ENCODE data around the gene SWT1. TPM values are rescaled to one million over a fixed set of nuclear protein-coding genes. Genes with fewer than 3 reads are reported as not detected.
"Not testable (repeated sequence)": the region's sequence is repeated elsewhere in the genome, so short reads cannot be mapped to it uniquely, and the experiment has no call there.

The SWT1 gene
- total RNA-seq, 1 experiment from 2014 or later: 3.6 TPM

DNA sequence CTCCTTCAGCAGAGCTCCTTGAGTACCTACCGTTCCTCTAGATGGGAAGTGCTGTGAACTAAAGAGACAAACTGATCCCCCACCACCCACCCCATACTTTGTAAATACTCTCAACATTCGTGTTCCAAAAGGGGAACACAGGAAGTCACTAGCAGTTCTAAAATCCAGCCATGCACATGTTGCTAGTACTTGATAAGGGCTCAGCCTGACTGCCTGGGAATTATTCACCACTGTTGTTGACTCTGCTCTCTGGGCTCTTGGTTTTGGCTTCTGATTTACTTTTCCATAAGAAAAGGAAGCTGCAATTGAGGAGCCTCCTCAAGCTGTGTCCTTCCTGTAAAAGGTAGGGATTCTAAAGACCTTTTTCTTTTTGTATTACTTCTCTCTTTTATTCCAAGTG lies 92.6 kb downstream of the SWT1 start:
- Histone ChIP-seq H3K79me2 (ENCODE audit: low read depth) (no peaks in the 10 kb centered on the region), H3K27me3 (ENCODE audit: insufficient read depth, low read depth) (no peaks in the 10 kb centered on the region), H3K4me1 (replicated peaks; ENCODE audit: insufficient read depth) (no peaks in the 10 kb centered on the region), H3F3A (ENCODE audit: insufficient read depth, low read depth) (no peaks in the 10 kb centered on the region), H3K27ac (no peak overlapping the region), H4K20me1 (ENCODE audit: insufficient read depth) (no peaks in the 10 kb centered on the region), H3K4me2 (no peak overlapping the region), H2AFZ (no peak overlapping the region), H3K4me3 (no peak overlapping the region), H3K36me3 (ENCODE audit: low read depth) (no peaks in the 10 kb centered on the region), H3K9me3 (ENCODE audit: insufficient read depth, low read depth) (no peaks in the 10 kb centered on the region), H3K9me2 (ENCODE audit: insufficient read depth) (no peaks in the 10 kb centered on the region)
- no TSS peak for BruUV-seq (replicated peaks)
- CTCF ChIA-PET: no interaction called here
- intact Hi-C loops (cut with micrococcal nuclease; ENCODE audit: unreplicated experiment): no loop called here
- POLR2A ChIA-PET (ENCODE audit: unreplicated experiment): no interaction called here
- no peak for DNase-seq
- no peak for TF ChIP-seq EZH2 (IDR thresholded peaks at IDR 0.05; ENCODE audit: low read depth)
- TF ChIP-seq, protein P1, sequence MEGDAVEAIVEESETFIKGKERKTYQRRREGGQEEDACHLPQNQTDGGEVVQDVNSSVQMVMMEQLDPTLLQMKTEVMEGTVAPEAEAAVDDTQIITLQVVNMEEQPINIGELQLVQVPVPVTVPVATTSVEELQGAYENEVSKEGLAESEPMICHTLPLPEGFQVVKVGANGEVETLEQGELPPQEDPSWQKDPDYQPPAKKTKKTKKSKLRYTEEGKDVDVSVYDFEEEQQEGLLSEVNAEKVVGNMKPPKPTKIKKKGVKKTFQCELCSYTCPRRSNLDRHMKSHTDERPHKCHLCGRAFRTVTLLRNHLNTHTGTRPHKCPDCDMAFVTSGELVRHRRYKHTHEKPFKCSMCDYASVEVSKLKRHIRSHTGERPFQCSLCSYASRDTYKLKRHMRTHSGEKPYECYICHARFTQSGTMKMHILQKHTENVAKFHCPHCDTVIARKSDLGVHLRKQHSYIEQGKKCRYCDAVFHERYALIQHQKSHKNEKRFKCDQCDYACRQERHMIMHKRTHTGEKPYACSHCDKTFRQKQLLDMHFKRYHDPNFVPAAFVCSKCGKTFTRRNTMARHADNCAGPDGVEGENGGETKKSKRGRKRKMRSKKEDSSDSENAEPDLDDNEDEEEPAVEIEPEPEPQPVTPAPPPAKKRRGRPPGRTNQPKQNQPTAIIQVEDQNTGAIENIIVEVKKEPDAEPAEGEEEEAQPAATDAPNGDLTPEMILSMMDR (conservative IDR thresholded peaks at IDR 0.05): no peak

DNA sequence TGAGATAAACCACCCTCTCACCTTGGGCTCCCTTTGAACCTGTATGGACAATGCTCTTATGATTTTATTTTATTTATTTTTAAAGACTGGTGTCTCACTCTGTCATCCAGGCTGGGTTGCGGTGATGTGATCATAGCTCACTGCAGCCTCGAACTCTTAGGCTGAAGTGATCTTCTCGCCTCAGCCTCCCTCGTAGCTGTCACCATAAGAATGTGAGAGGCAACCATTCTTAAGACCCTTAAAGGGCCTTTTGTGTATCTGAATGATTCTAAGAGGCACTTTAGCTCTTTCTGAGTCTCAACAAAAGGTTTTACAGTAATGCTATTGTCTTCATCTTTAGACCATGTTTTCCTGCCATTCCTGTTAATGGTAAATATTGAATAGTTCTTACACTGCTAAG lies 93.1 kb downstream of the SWT1 start:
- no peaks in the 10 kb centered on the region for H3K9me2 ChIP-seq (ENCODE audit: insufficient read depth)
- no peaks in the 10 kb centered on the region for H3K79me2 ChIP-seq (ENCODE audit: low read depth)
- H3K9me3 ChIP-seq (ENCODE audit: insufficient read depth, low read depth): no peaks in the 10 kb centered on the region
- POLR2A ChIA-PET (ENCODE audit: unreplicated experiment): no interaction called here
- H3F3A ChIP-seq (ENCODE audit: insufficient read depth, low read depth): no peaks in the 10 kb centered on the region
- no TSS peak for BruUV-seq (replicated peaks)
- no peak overlapping the region for H3K27ac ChIP-seq
- DNase-seq: no peak
- no peaks in the 10 kb centered on the region for H3K36me3 ChIP-seq (ENCODE audit: low read depth)
- intact Hi-C loops (cut with micrococcal nuclease; ENCODE audit: unreplicated experiment): no loop called here
- H3K27me3 ChIP-seq (ENCODE audit: insufficient read depth, low read depth): no peaks in the 10 kb centered on the region
- H2AFZ ChIP-seq: no peak overlapping the region
- TF ChIP-seq EZH2 (IDR thresholded peaks at IDR 0.05; ENCODE audit: low read depth): no peak
- TF ChIP-seq, protein P1 (conservative IDR thresholded peaks at IDR 0.05): no peak
- H4K20me1 ChIP-seq (ENCODE audit: insufficient read depth): no peaks in the 10 kb centered on the region
- CTCF ChIA-PET: no interaction called here
- no peak overlapping the region for H3K4me2 ChIP-seq
- H3K4me3 ChIP-seq: no peak overlapping the region
- H3K4me1 ChIP-seq (replicated peaks; ENCODE audit: insufficient read depth): no peaks in the 10 kb centered on the region

- H3K27ac ChIP-seq; DNase-seq; H3K4me3 ChIP-seq; BruUV-seq (replicated peaks); H3F3A ChIP-seq (ENCODE audit: insufficient read depth, low read depth); H3K9me2 ChIP-seq (ENCODE audit: insufficient read depth); H3K79me2 ChIP-seq (ENCODE audit: low read depth); H2AFZ ChIP-seq; H3K4me1 ChIP-seq (replicated peaks; ENCODE audit: insufficient read depth); H4K20me1 ChIP-seq (ENCODE audit: insufficient read depth); H3K27me3 ChIP-seq (ENCODE audit: insufficient read depth, low read depth); H3K4me2 ChIP-seq; CTCF ChIA-PET; H3K9me3 ChIP-seq (ENCODE audit: insufficient read depth, low read depth); POLR2A ChIA-PET (ENCODE audit: unreplicated experiment); H3K36me3 ChIP-seq (ENCODE audit: low read depth); intact Hi-C loops (cut with micrococcal nuclease; ENCODE audit: unreplicated experiment): not testable (repeated sequence)
Measured at GRCh38 chr1:185251928-185252327, 95.0 kb downstream of the SWT1 start.

DNA sequence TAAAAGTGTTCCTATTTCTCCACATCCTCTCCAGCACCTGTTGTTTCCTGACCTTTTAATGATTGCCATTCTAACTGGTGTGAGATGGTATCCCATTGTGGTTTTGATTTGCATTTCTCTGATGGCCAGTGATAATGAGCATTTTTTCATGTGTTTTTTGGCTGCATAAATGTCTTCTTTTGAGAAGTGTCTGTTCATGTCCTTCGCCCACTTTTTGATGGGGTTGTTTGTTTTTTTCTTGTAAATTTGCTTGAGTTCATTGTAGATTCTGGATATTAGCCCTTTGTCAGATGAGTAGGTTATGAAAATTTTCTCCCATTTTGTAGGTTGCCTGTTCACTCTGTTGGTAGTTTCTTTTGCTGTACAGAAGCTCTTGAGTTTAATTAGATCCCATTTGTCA lies 95.4 kb downstream of the SWT1 start:
- H3K36me3 ChIP-seq (ENCODE audit: low read depth); H3K4me2 ChIP-seq; H3K79me2 ChIP-seq (ENCODE audit: low read depth); BruUV-seq (replicated peaks); DNase-seq; H3F3A ChIP-seq (ENCODE audit: insufficient read depth, low read depth); POLR2A ChIA-PET (ENCODE audit: unreplicated experiment); H3K4me3 ChIP-seq; CTCF ChIA-PET; H3K27me3 ChIP-seq (ENCODE audit: insufficient read depth, low read depth); H2AFZ ChIP-seq; H3K9me3 ChIP-seq (ENCODE audit: insufficient read depth, low read depth); H3K9me2 ChIP-seq (ENCODE audit: insufficient read depth); H4K20me1 ChIP-seq (ENCODE audit: insufficient read depth); H3K27ac ChIP-seq; H3K4me1 ChIP-seq (replicated peaks; ENCODE audit: insufficient read depth); intact Hi-C loops (cut with micrococcal nuclease; ENCODE audit: unreplicated experiment): not testable (repeated sequence)

DNA sequence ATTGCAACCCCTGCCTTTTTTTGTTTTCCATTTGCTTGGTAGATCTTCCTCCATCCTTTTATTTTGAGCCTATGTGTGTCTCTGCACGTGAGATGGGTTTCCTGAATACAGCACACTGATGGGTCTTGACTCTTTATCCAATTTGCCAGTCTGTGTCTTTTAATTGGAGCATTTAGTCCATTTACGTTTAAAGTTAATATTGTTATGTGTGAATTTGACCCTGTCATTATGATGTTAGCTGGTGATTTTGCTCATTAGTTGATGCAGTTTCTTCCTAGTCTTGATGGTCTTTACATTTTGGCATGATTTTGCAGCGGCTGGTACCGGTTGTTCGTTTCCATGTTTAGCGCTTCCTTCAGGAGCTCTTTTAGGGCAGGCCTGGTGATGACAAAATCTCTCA lies 98.6 kb downstream of the SWT1 start:
- H3K4me3 ChIP-seq; H3K4me1 ChIP-seq (replicated peaks; ENCODE audit: insufficient read depth); H3K79me2 ChIP-seq (ENCODE audit: low read depth); H3K27ac ChIP-seq; H3K9me3 ChIP-seq (ENCODE audit: insufficient read depth, low read depth); intact Hi-C loops (cut with micrococcal nuclease; ENCODE audit: unreplicated experiment); H3F3A ChIP-seq (ENCODE audit: insufficient read depth, low read depth); H3K36me3 ChIP-seq (ENCODE audit: low read depth); POLR2A ChIA-PET (ENCODE audit: unreplicated experiment); H3K9me2 ChIP-seq (ENCODE audit: insufficient read depth); H2AFZ ChIP-seq; DNase-seq; BruUV-seq (replicated peaks); H3K4me2 ChIP-seq; H4K20me1 ChIP-seq (ENCODE audit: insufficient read depth); CTCF ChIA-PET; H3K27me3 ChIP-seq (ENCODE audit: insufficient read depth, low read depth): not testable (repeated sequence)

GRCh38 chr1:185257116-185257949 lies 100.4 kb downstream of the SWT1 start:
- H3K36me3 ChIP-seq (ENCODE audit: low read depth); H3K4me3 ChIP-seq; H3K27me3 ChIP-seq (ENCODE audit: insufficient read depth, low read depth); BruUV-seq (replicated peaks); POLR2A ChIA-PET (ENCODE audit: unreplicated experiment); DNase-seq; H4K20me1 ChIP-seq (ENCODE audit: insufficient read depth); H3F3A ChIP-seq (ENCODE audit: insufficient read depth, low read depth); CTCF ChIA-PET; H3K79me2 ChIP-seq (ENCODE audit: low read depth); H3K9me3 ChIP-seq (ENCODE audit: insufficient read depth, low read depth); H3K4me2 ChIP-seq; H3K4me1 ChIP-seq (replicated peaks; ENCODE audit: insufficient read depth); intact Hi-C loops (cut with micrococcal nuclease; ENCODE audit: unreplicated experiment); H2AFZ ChIP-seq; H3K9me2 ChIP-seq (ENCODE audit: insufficient read depth); H3K27ac ChIP-seq: not testable (repeated sequence)
